ENCODE data around the gene MRPS34.

The MRPS34 gene

DNA sequence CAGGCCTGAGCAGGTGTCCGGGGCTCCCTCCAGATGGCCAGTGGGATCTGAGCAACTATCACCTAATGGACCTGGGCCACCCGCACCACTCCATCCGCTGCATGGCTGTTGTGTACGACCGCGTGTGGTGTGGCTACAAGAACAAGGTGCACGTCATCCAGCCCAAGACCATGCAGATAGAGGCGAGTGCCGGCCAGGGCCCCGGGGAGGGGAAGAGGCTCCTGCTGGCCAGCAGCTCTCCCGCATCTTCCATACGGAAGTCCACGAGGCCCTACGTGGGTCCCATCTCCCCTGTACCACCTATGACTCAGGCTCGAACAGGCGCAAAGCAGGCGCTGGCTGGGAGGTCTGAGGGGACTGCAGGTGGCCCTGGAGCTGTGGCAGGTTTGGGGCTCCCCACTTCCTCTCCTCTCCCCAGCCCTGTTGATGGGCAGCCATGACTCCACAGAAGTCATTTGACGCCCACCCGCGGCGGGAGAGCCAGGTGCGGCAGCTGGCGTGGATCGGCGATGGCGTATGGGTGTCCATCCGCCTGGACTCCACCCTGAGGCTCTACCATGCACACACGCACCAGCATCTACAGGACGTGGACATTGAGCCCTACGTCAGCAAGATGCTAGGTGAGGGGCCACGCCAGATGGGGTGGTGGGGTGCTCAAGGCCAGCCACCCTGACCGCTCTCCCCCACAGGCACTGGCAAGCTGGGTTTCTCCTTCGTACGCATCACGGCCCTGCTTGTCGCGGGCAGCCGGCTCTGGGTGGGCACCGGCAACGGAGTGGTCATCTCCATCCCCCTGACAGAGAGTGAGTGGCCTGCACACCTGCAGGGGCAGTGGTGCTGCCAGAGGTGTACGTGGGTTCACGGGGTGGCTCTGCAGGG, 5.6 kb downstream of the MRPS34 start:
- no peak for TF ChIP-seq CTCF (IDR thresholded peaks at IDR 0.05; ENCODE audit: low read depth, low read length)
- H3K4me3 ChIP-seq (ENCODE audit: low read depth, low read length) = no peak overlapping the region

GRCh38 chr16:1766701-1767100, 6.2 kb downstream of the MRPS34 start:
- TF ChIP-seq CTCF (IDR thresholded peaks at IDR 0.05; ENCODE audit: low read depth, low read length) = no peak

GRCh38 chr16:1766231-1766630, 6.7 kb downstream of the MRPS34 start:
- no peak overlapping the region for H3K4me3 ChIP-seq (ENCODE audit: low read depth, low read length)
- no peak for TF ChIP-seq CTCF (IDR thresholded peaks at IDR 0.05; ENCODE audit: low read depth, low read length)

More at GRCh38 chr16:1766701-1767100, 6.2 kb downstream of the MRPS34 start:
- H3K4me3 ChIP-seq (ENCODE audit: low read depth, low read length) = no peak overlapping the region

DNA sequence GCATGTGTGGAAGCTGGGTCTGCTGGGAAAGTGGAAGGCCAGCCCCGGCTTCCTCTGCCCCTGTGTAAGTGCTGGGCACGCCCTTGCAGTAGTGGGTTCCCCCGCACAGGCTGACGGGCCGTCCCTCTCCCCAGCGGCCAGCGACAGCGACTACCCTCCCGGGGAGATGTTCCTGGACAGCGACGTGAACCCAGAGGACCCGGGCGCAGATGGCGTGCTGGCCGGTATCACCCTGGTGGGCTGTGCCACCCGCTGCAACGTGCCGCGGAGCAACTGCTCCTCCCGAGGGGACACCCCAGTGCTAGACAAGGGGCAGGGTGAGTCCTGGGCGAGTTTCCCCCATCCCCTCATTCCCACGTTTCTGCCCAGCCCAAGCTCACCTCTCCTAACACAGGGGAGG, 7.1 kb downstream of the MRPS34 start:
- no peak overlapping the region for H3K4me3 ChIP-seq (ENCODE audit: low read depth, low read length)
- TF ChIP-seq CTCF (IDR thresholded peaks at IDR 0.05; ENCODE audit: low read depth, low read length) = no peak

GRCh38 chr16:1764971-1765370, 8.0 kb downstream of the MRPS34 start:
- no peak overlapping the region for H3K4me3 ChIP-seq (ENCODE audit: low read depth, low read length)
- TF ChIP-seq CTCF (IDR thresholded peaks at IDR 0.05; ENCODE audit: low read depth, low read length) = no peak

- no peak overlapping the region for H3K4me3 ChIP-seq (ENCODE audit: low read depth, low read length)
- 0 out of 2 replicates have a peak, but pooled peaks have one; percentile 8 for TF ChIP-seq CTCF (IDR thresholded peaks at IDR 0.05; ENCODE audit: low read depth, low read length)
Measured at GRCh38 chr16:1763521-1764511, 9.1 kb downstream of the MRPS34 start.
